ENCODE data around the gene PLCB1. TPM values are rescaled to one million over a fixed set of nuclear protein-coding genes. Genes with fewer than 3 reads are reported as not detected.
"Not testable (repeated sequence)": the region's sequence is repeated elsewhere in the genome, so short reads cannot be mapped to it uniquely, and the experiment has no call there.

PLCB1 gene
- total RNA-seq, 1 donor from 2014 or later: 10.8 TPM

GRCh38 chr20:8815208-8815607, 683.1 kb downstream of the PLCB1 start:
- no peak for TF ChIP-seq CTCF (IDR thresholded peaks at IDR 0.05)
- Mint-ChIP-seq H3K36me3 (ENCODE audit: low read depth) (no peaks in the 10 kb centered on the region), H3K9me3 (ENCODE audit: low read depth) (peaks cover 2% of the 10 kb centered on the region), H3K27ac (ENCODE audit: unreplicated experiment) (no peak overlapping the region), H3K27me3 (ENCODE audit: low read depth) (no peaks in the 10 kb centered on the region), H3K4me1 (ENCODE audit: low read depth) (peaks cover 3% of the 10 kb centered on the region), H3K4me3 (ENCODE audit: unreplicated experiment) (no peak overlapping the region)
- no peak for DNase-seq (ENCODE audit: low spot score)

GRCh38 chr20:8829256-8829655, 697.2 kb downstream of the PLCB1 start:
- Mint-ChIP-seq H3K4me1 (ENCODE audit: low read depth) (no peaks in the 10 kb centered on the region), H3K27ac (ENCODE audit: unreplicated experiment) (no peak overlapping the region), H3K9me3 (ENCODE audit: low read depth) (peaks cover 6% of the 10 kb centered on the region), H3K36me3 (ENCODE audit: low read depth) (peaks cover 2% of the 10 kb centered on the region), H3K4me3 (ENCODE audit: unreplicated experiment) (no peak overlapping the region), H3K27me3 (ENCODE audit: low read depth) (no peaks in the 10 kb centered on the region)
- no peak for DNase-seq (ENCODE audit: low spot score)
- peak; percentile 33 for TF ChIP-seq CTCF (IDR thresholded peaks at IDR 0.05)

GRCh38 chr20:8834294-8834693, 702.2 kb downstream of the PLCB1 start:
- not testable (repeated sequence) for H3K4me1 Mint-ChIP-seq (ENCODE audit: low read depth); H3K27ac Mint-ChIP-seq (ENCODE audit: unreplicated experiment); H3K36me3 Mint-ChIP-seq (ENCODE audit: low read depth)

GRCh38 chr20:8834851-8835250, 702.8 kb downstream of the PLCB1 start:
- no peak for TF ChIP-seq CTCF (IDR thresholded peaks at IDR 0.05)

More at GRCh38 chr20:8834294-8834693, 702.2 kb downstream of the PLCB1 start:
- H3K27me3 Mint-ChIP-seq (ENCODE audit: low read depth); DNase-seq (ENCODE audit: low spot score); H3K4me3 Mint-ChIP-seq (ENCODE audit: unreplicated experiment); H3K9me3 Mint-ChIP-seq (ENCODE audit: low read depth): not testable (repeated sequence)

GRCh38 chr20:8837396-8837795, 705.3 kb downstream of the PLCB1 start:
- no peaks in the 10 kb centered on the region for H3K27me3 Mint-ChIP-seq (ENCODE audit: low read depth)
- H3K4me1 Mint-ChIP-seq (ENCODE audit: low read depth): peaks cover 7% of the 10 kb centered on the region
- H3K9me3 Mint-ChIP-seq (ENCODE audit: low read depth): peaks cover 4% of the 10 kb centered on the region
- TF ChIP-seq CTCF (IDR thresholded peaks at IDR 0.05): no peak
- peak overlapping the region; percentile 28 for H3K27ac Mint-ChIP-seq (ENCODE audit: unreplicated experiment)
- DNase-seq (ENCODE audit: low spot score): no peak
- H3K36me3 Mint-ChIP-seq (ENCODE audit: low read depth): no peaks in the 10 kb centered on the region
- no peak overlapping the region for H3K4me3 Mint-ChIP-seq (ENCODE audit: unreplicated experiment)

More at GRCh38 chr20:8834851-8835250, 702.8 kb downstream of the PLCB1 start:
- no peak overlapping the region for H3K27ac Mint-ChIP-seq (ENCODE audit: unreplicated experiment)
- H3K9me3 Mint-ChIP-seq (ENCODE audit: low read depth): peaks cover 4% of the 10 kb centered on the region
- no peak overlapping the region for H3K4me3 Mint-ChIP-seq (ENCODE audit: unreplicated experiment)
- no peaks in the 10 kb centered on the region for H3K36me3 Mint-ChIP-seq (ENCODE audit: low read depth)
- no peaks in the 10 kb centered on the region for H3K27me3 Mint-ChIP-seq (ENCODE audit: low read depth)
- DNase-seq (ENCODE audit: low spot score): no peak
- peaks cover 7% of the 10 kb centered on the region for H3K4me1 Mint-ChIP-seq (ENCODE audit: low read depth)

- H3K4me1 Mint-ChIP-seq (ENCODE audit: low read depth): peaks cover 2% of the 10 kb centered on the region
- H3K27me3 Mint-ChIP-seq (ENCODE audit: low read depth): no peaks in the 10 kb centered on the region
- no peak for DNase-seq (ENCODE audit: low spot score)
- H3K9me3 Mint-ChIP-seq (ENCODE audit: low read depth): no peaks in the 10 kb centered on the region
- H3K27ac Mint-ChIP-seq (ENCODE audit: unreplicated experiment): no peak overlapping the region
- TF ChIP-seq CTCF (IDR thresholded peaks at IDR 0.05): no peak
- no peaks in the 10 kb centered on the region for H3K36me3 Mint-ChIP-seq (ENCODE audit: low read depth)
- no peak overlapping the region for H3K4me3 Mint-ChIP-seq (ENCODE audit: unreplicated experiment)
These were observed 710.5 kb downstream of the PLCB1 start for GRCh38 chr20:8842525-8842924.

Measured in chondrocyte (in vitro differentiated cells).